HL-60/S4 (cell line): ENCODE data around the gene HOXB1.
"Not testable (repeated sequence)": the region's sequence is repeated elsewhere in the genome, so short reads cannot be mapped to it uniquely, and the experiment has no call there.

Experiments used
- in situ Hi-C: fragments of 300-500 bp; cut with MboI; formaldehyde crosslinking; loops from 2 replicates; pipeline ENCODE4 v1.14.3; 2022; ENCODE audit warnings: low sequenced_read_pairs

The HOXB1 gene

DNA sequence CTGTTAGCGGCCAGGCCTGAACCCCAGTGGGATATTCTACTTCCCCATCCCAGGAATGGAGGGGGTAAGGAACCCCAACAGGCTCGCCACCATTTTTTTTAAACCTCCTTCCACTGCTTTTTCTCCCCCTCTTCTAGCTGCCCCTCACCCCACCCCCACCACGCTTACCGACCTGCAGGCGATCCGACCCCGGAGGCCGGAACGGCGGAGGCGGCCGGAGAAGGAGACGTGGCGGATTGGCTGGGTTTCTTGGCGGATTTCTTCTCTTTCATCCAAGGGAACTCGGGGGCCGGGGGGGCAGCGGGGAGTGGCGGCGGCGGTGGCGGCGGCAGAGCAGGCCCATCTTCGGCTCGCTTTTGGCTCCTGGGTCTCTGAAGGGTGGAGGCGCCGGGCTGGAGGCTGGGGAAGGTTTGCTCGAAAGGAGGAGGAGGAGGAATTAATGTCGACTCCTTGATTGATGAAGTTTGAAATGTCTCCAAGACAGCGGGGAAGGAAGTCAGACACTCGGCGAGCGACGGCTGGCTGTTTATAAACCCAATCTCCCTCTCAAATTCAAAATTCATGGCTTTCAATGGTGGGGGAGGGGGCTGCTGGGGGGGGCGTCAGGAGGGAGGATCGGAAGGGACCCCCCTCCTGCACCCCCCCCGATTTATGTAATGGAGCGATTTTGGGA is 13.7 kb upstream of the HOXB1 start:
- in situ Hi-C loops, result no loop called here

DNA sequence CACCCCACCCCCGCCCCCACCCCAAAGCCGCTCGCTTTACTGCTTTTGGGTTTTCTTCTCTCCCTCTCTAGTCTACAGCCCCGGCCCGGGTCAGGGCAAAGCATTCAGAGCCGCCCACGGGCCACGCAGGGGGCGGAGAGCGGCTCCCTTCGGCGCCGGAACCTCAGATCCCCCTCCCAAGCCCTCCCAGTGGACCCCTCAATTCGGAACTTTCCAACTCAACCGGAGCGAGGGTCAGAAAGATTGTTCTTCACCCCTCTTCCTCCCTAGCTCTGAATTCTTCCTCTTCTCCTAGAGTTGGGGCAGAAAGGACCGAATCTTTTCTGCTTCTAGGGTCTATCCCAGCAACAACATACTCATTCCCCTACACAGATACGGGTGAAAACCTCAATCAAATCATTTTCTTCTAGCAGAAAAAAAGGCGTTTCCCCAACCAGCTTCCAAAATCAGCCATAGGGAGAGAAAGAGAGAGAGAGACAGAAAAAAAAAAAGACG is 13.1 kb upstream of the HOXB1 start:
- in situ Hi-C loops, result no loop called here

DNA sequence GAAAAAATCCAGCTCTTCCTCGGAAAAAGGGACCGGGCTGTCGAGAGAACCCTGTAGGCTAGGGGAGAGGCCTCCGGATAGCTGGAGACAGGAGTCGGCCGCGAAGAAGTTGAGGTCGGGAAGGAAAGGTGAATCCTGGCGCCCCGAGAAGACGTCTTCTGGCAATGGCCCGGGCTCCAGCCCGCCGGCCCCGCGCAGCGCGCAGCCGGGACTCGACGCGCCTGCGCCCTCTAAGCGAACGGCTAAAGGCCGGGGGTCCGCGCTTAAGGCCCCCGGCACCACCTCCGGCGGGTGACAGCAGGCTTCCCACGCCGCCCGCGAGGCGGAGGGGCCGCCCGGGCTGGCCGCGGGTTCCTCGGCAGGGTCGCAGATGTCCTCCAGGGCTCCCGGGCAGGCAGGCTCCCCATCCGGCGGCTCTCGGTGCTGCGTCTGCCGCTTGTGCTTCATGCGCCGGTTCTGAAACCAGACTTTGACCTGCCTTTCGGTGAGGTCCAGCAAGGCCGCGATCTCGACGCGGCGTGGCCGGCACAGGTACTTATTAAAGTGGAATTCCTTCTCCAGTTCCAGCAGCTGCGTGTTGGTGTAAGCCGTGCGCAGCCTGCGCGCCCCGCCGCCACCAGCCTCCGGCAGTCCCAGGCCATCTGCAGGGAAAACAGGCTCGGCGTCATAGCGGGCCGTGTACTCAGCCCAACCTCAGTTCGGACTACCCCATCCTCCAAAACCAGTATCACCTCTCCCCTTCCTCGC is 12.5 kb upstream of the HOXB1 start:
- in situ Hi-C loops, result no loop called here

DNA sequence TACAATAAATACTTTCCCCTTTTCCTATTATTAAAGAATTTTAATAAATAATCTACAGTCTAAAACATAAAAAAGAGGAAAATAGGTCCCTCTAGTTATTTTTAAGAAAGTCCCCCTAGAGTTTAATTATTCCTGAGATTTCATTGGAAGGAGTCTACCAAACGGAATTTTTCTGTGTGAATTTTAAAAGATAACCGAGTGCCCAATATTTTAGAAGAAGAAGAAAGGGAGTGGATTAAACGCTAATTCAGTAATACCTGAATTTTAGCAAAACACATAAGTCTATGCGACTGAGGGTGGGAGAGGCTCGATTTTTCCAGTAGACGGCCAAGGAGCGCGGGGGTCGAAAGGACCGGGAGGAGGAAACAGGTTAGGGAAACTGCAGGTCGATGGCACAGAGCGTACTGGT is 11.9 kb upstream of the HOXB1 start:
- in situ Hi-C loops, result no loop called here

DNA sequence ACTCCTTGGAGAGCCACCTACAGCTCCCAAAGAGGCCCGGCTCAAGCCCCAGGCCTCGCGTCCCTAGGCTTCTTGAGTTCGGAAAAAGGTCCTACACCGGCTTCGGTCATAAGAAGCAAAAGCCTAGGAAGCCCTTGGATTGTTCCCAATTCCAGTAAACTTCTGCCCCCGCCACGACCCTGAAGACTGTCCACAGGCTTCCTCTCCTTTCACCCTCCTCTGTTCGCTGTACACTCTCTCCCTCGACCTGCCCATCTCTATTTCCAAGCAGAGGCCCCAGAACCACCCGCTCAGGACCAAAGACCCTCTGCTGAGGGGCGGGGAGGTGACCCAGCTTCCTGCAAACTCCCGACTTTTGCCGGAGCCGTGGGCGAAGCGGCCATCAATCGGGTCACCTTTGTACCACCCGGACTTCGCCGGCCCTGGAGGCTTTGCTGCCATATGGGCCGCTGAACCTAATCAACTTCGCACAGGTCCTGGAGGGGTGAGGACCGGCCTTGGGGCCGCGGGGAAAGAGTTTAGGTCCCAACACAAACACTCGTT is 11.4 kb upstream of the HOXB1 start:
- in situ Hi-C loops, result no loop called here

DNA sequence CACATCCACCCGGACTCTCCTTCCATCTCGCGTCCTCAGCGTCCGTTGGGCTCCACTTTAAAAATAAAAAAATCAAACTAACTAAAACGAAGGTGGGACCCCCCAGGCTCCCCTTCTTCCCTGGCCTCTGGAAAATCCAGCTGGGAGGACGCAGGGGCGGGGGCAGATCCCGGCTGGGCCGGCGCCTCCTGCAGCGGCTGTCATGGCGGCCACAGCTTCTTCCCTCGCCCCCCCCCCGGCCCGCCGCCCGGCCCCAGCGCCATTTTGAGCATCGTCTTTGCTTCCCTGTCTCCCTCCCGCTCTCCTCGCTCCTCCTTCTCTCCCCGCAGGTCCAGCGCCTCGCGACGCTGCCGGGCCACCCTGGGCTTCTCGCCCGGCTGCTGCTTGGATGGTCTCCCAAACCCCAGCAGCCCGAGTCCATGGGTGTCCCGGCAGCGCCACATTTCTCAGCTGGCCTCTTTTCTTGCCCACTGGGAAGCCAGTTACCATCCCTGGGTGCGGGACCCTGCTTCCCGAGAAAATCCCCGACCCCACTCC is 10.8 kb upstream of the HOXB1 start:
- in situ Hi-C loops, result no loop called here

DNA sequence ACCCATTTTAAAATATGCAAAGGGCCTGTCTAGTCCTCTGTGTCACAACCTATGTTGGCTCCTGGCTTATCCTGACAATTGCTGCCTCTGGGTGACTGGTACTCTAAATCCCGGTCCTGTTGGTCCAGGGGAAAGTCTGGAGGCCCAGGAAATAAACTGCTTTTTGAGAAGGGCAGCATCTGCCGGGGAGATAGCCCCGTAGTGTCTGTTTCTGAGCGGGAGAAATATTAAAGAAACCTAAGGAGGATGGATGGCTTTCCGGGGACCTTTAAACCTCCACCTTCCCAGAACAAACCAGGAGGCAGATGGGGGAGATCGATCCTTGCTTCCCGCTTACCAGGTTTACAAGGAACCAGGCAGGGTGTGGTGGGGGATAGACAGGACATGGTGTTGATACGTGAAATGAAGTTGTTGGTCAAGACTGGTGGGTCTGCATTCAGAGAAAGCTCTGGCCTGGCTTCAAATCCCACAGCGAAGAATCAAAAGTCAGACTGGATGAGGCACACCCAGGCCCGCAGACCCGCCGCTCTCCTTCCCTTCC is 10.3 kb upstream of the HOXB1 start:
- in situ Hi-C loops, result no loop called here

DNA sequence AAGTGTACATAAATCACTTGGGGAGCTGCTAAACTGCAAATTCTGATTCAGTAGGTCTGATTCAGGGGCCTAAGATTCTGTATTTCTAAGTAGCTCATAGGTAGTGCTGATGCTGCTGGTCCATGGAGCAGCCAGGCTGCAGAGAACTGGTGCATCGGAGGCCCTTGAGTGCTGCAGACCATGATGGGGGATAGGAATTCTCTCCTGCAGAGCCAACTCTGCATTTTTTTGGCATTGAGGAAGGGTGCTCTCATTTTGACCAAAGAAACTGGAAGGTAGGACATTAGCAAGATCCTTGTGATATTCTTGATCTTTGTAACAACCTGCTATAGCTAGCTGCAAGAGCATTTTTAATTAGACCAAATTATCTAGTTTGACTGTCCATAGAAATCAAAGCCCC is 9.4 kb upstream of the HOXB1 start:
- in situ Hi-C loops, result no loop called here

DNA sequence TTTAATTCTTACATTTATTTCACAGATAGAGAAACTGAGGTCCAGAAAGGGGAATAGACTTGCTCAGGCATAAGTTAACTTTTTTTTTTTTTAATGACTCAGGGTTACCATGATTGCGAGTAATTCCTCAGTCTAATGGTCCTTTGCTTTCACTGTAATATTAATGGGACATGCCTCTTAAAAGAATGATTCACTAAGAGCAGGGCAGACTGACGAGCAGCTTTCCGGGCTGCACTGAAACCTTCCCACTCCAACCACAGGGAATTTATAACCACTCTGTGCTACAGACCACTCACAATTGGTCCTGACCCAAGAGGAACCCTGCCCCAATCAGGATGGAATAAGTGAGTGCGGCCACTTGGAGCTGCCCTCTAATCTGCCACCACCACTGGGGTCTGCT is 8.4 kb upstream of the HOXB1 start:
- in situ Hi-C loops, result no loop called here

DNA sequence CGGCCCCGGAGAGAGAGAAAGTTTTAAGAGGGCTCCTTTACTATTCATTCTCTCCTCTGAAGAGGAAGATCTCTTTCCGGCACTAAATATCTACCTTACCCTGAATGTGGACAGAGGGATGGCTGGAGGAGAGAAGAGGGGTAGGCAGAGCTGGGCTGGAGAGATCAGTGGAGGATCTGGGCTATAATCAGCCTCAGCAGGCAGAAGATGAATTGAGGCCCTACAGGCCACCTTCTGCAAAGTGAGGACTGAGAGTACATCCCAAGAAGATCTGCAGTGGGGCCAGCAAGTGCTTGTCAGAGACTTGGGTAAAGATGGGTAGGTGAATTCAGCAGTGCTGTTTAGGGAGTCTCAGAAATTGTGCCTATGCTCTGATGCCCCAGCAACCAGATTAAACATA is 6.5 kb upstream of the HOXB1 start:
- in situ Hi-C loops, result no loop called here

DNA sequence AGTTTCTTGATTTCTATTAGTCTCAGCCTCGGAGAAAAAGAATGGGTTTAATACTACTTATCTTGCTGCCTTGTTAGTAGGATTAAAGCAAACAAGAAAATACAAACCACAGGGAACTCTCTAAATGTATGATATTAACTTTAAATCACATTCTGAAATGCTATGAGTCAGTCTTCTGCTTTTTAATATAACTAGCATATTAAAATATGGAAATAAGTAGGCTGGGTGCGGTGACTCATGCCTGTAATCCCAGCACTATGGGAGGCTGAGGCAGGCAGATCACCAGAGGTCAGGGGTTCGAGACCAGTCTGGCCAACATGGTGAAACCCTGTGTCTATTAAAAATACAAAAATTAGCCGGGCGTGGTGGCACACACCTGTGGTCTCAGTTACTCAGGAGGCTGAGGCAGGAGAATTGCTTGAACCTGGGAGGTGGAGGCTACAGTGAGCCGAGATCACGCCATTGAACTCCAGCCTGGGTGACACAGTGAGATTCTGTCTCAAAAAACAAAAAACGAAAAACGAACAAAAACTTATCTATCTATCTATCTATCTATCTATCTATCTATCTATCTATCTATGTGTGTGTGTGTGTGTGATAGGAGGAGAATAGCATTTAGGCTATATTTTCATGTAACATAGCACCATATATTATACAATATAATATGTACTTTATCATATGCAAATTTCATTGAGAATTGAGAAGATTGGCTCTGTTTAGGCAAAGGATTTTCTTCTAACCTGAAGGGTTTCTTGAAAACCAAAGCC is 5.2 kb upstream of the HOXB1 start:
- in situ Hi-C loops, result not testable (repeated sequence)

DNA sequence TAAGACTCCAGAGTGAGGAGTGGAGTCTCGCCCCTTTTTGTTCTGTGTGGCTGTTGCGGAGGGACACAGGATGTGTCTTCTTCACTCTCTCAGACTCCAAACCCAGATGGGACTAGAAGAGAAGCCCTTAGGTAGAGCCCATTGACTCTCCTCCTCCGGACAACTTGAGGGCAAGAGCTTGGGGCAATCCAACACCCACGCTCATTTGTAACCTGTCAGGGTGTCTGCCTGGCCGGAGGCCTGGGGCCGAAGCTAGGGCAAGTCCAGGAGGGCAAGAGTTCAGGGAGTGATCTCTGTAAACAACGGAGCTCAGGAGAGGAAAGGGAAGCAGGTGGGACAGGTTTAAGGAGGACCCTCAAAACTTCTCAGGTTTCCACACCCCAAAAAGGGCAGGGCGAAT is 1.4 kb upstream of the HOXB1 start:
- in situ Hi-C loops, result no loop called here

DNA sequence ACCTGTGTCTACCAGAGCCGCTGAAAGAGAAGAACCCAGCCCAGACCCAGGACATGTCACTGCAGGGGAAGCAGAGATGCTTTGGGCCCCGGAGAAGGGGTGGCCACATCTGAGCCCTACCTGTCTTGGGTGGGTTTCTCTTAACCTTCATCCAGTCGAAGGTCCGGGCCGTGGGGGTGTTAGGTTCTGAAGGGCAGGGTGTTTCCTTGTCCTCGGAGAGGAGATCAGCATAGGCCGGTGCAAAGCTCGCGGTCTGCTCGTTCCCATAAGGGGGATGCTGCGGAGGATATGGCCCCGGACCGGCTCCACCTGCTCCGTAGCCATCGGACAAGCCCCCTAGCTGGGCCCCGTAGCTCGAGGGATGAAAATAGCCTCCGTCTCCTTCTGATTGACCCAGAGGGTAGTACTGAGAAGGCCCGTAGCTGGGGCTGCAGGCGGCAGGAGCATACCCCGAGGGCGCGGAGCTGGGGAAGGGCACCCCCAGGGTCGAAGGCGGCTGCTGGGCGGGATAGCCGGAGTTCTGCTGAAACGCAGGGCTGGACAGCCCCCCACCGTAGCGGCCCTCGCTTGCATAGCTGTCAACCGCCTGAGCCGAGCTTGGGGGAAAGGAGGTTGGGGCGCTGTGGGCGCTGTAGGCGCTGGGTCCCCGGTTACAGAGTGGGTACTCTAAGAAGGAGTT is 464 bp downstream of the HOXB1 start:
- in situ Hi-C loops, result no loop called here

DNA sequence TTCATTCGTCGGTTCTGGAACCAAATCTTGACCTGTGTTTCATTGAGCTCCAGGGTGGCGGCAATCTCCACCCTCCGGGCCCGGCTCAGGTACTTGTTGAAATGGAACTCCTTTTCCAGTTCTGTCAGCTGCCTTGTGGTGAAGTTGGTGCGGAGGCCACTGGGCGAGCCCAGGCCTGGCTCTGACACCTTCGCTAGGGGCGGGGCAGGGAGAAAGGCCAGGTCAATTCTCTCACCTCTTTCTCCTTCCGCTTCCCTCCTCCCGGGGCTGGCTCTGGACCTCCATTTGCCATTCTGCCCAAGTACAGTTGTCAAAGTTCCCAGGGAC is 1.2 kb downstream of the HOXB1 start:
- in situ Hi-C loops, result no loop called here

DNA sequence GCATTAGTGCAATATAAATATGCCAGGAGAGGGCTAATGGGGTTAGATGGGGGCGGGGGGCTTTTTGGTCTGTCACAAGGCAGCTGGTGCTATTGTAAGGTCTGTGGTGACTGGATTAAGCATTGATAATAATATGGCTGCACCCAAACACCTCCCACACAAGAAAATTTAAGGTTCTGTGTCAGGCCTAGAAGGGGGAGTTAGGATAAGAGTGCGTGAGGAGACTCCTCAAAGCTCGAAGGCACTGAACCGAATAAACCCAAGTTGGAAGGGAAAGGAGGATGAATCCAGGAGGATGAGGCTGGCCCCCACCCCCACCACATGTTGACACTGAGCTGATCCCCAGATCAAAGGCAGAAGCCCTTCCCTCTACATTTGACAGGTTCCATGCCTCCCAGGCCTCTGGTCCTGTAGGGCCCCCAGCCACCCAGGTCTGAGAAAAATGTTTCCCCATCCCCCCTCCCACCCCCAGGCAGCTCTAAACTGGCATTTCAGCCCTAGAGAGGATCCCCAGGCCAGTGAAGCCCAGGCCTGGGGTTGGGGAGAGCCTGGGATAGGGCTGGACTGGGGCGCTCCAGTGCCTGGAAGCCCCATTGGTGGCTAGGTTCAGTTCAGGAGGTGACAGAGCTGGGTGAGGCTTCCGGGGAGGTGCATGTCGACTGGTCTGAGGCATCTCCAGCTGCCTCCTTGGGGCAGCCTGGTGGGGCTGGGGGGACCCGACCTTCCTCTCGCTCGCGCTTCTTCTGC is 1.7 kb downstream of the HOXB1 start:
- in situ Hi-C loops, result no loop called here

DNA sequence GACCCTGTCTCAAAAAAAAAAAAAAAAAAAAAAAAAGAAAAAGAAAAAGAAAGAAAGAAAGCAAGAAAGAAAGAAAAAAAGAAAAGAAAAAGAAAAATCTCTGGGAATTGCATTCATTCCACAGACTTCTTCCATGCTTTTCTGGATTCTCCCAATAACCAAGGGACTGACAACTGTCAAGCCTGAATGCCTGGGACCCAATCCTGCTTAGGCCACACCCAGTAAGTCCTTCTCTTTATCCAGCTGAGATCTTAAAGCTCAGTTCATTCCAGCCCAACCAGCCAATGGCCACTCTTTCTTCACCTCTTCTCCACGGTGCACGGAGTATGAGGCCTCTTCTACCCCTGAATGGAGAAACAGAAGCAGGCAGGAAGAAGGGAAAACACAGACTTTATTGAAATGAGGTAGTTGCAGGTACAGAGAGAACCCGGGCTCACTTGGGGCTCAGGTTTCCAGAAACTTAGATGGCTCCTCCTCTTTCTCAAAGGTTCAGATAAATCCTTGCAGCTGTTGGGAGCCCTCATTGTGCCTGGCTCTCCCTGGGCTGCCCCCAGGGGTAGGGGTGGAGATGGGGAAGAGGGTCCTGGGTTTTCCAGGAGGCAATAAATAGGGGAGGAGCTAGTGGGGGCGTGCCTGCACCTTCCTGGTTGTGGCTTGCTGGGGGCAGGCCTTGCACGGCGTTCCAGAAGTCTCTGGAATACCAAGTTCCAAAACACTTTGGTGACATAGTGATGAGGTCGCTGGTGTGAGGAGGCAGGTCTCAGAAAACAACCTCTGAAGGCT is 2.5 kb downstream of the HOXB1 start:
- in situ Hi-C loops, result no loop called here

DNA sequence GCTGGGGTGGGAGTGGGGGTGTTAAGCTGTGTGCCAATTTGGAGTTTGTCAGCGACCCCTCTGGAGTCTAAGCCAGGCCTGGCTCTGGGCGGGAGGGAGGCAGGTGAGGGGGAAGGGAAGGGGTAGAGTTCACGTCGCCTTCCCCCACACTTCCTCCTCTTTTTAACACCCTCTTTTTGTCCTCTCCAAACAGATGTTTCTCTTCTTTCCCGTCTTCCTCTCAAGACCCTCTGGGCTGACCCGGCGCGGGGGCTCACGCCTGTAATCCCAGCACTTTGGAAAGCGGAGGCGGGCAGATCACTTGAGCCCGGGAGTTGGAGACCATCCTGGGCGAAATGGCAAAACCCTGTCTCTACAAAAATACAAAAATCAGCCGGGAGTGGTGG is 3.3 kb downstream of the HOXB1 start:
- in situ Hi-C loops, result no loop called here

DNA sequence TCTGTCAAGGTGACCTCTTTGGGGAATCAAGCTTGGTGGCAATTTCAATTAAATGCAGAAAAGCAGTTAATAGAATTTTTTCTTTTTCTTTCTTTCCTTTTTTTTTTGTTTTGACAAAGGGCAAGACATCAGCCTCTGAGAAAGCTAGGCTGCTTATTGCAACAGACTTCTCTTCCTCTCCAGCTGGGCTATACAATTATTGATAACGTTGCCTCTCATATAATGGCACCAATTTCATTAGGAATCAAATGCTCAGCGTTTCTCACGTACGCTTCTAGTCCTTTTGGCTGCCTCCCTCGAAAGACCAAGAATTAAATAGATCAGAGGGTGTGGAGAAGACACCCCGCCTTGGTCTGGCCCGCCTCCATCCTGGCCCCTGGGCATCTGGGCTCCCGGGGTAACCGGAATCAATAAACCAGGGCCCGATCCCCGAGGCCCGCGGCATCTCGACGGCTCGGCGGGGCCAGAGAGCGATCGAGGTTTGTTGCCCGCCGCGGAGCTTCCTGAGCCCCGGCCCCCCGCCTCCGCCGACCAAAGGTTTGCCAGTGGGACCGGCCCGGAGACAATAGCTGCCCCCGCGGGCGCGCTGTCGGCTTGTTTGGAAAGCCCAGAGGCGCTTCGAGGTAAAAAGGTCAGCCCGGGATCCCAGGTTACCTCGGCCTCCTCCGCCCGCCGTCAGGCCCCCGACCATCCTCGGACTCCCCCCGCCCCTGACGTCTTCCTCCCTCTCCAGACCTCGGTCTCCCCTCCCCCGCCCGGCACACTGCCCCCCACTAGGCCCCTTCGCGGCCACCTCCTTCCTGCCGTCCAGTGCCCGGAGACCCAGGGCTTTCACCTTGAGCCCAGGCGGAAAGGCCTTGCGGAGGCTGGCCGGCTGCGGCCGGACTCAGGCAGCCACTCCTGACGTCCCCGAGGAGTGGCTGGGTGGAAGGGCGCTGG is 3.9 kb downstream of the HOXB1 start:
- in situ Hi-C loops, result no loop called here
